SK-N-SH (cell line): ENCODE data around the gene PPP2R5E. TPM values are rescaled to one million over a fixed set of nuclear protein-coding genes. Genes with fewer than 3 reads are reported as not detected.
A peak's percentile ranks its signal among the peaks of the same experiment; 100 is the strongest.

Source experiments
- CTCF ChIA-PET: fragments of 300-600, 350-600 bp; formaldehyde crosslinking; extraction: SDS; loops from one replicate; lab custom pipeline; 2021; lab: Yijun Ruan, JAX
- POLR2A ChIA-PET: fragments of 350-600 bp; sonication (Branson Sonifier 250); formaldehyde crosslinking; extraction: SDS; loops from one replicate; lab custom pipeline; 2020; ENCODE audit warnings: antibody characterized with exemption, inconsistent platforms; lab: Yijun Ruan, JAX
- DNase-seq: peaks from one replicate; pipeline ENCODE4 v3.0.0; 2012
- H2AFZ ChIP-seq: fragments of 200-600 bp; sonication (generic); 2 replicates; pipeline ENCODE4 v1.8.1; 2016; ENCODE audit warnings: antibody characterized with exemption, mild to moderate bottlenecking, low read depth
- H3F3A ChIP-seq: fragments of 200-600 bp; sonication (generic); replicated peaks from 2 replicates; pipeline ENCODE3; 2016; ENCODE audit warnings: antibody characterized with exemption, mild to moderate bottlenecking; ENCODE audit not compliant: insufficient read depth
- H3K27ac ChIP-seq, 2 experiments: fragments of 200-500 bp in 1 of 2; fragments of 200-600 bp in 1 of 2; sonication (Bioruptor generic) in 1 of 2; sonication (generic), shearing (Covaris generic) in 1 of 2; 2 replicates each; pipeline versions ENCODE4 v1.5.1 to v1.6.1; 2014 to 2016; ENCODE audit warnings: low read depth in 2 of 2, inconsistent platforms in 1 of 2, low read length in 1 of 2, mild to moderate bottlenecking in 1 of 2, mixed read lengths in 1 of 2
- H3K27me3 ChIP-seq: fragments of 200-600 bp; sonication (generic), shearing (Covaris generic); 2 replicates; pipeline ENCODE4 v1.6.1; 2016; ENCODE audit warnings: mixed run types; ENCODE audit not compliant: insufficient read depth
- H3K36me3 ChIP-seq, 2 experiments: fragments of 200-500 bp in 1 of 2; fragments of 200-600 bp in 1 of 2; sonication (Bioruptor generic) in 1 of 2; sonication (generic) in 1 of 2; replicated peaks in 1 of 2; 2 replicates each; pipeline versions ENCODE3 to v1.5.1; 2014 to 2016; ENCODE audit warnings: low read length in 1 of 2, mild to moderate bottlenecking in 1 of 2; ENCODE audit not compliant: insufficient read depth in 2 of 2, control insufficient read depth in 1 of 2
- H3K4me1 ChIP-seq, 2 experiments: fragments of 200-500 bp in 1 of 2; fragments of 200-600 bp in 1 of 2; sonication (Bioruptor generic) in 1 of 2; sonication (generic), shearing (Covaris generic) in 1 of 2; 2 replicates each; pipeline versions ENCODE4 v1.5.1 to v1.6.1; 2014 to 2016; ENCODE audit warnings: low read depth in 1 of 2, low read length in 1 of 2, mixed run types in 1 of 2; ENCODE audit not compliant: insufficient read depth in 2 of 2, control insufficient read depth in 1 of 2
- H3K4me2 ChIP-seq: fragments of 200-600 bp; sonication (generic), shearing (Covaris generic); 2 replicates; pipeline ENCODE4 v1.6.1; 2017; ENCODE audit warnings: mixed run types
- H3K4me3 ChIP-seq, 2 experiments: fragments of 200-500 bp in 1 of 2; fragments of 200-600 bp in 1 of 2; sonication (Bioruptor generic) in 1 of 2; sonication (generic), shearing (Covaris generic) in 1 of 2; 2 replicates each; pipeline versions ENCODE4 v1.5.1 to v1.8.1; 2014 to 2016; ENCODE audit warnings: low read depth in 2 of 2, inconsistent platforms in 1 of 2, low read length in 1 of 2, mild to moderate bottlenecking in 1 of 2, mixed read lengths in 1 of 2, moderate library complexity in 1 of 2
- H3K79me2 ChIP-seq: fragments of 200-600 bp; sonication (generic); 2 replicates; pipeline ENCODE4 v1.8.1; 2017; ENCODE audit warnings: mild to moderate bottlenecking; ENCODE audit not compliant: insufficient read depth
- H3K9ac ChIP-seq: fragments of 200-600 bp; sonication (generic); 2 replicates; pipeline ENCODE4 v1.6.1; 2017; ENCODE audit warnings: mixed run types
- H3K9me2 ChIP-seq: fragments of 200-600 bp; sonication (generic); 2 replicates; pipeline ENCODE4 v1.6.1; 2017; ENCODE audit warnings: mixed run types
- H3K9me3 ChIP-seq: fragments of 200-600 bp; sonication (generic); 2 replicates; pipeline ENCODE4 v1.6.1; 2017; ENCODE audit warnings: mixed run types, mild to moderate bottlenecking, moderate library complexity
- H4K20me1 ChIP-seq: fragments of 200-600 bp; sonication (generic); 2 replicates; pipeline ENCODE4 v1.6.1; 2017; ENCODE audit warnings: mild to moderate bottlenecking, mixed run types; ENCODE audit not compliant: insufficient read depth
- ELF1 ChIP-seq: IDR thresholded peaks from 2 replicates; pipeline ENCODE4 v1.4.0; 2012
- EP300 ChIP-seq, 2 experiments: IDR thresholded peaks; 2 replicates each; pipeline versions ENCODE4 v1.4.0 to v1.6.1; 2012; ENCODE audit warnings: borderline replicate concordance in 1 of 2, low read depth in 1 of 2, low read length in 1 of 2
- EZH2phosphoT487 ChIP-seq: fragments of 200-600 bp; sonication (generic); IDR thresholded peaks from 2 replicates; pipeline ENCODE4 v1.6.1; 2017; ENCODE audit warnings: low read depth, mixed run types, mild to moderate bottlenecking, antibody characterized with exemption, moderate library complexity, borderline replicate concordance
- FOSL2 ChIP-seq: IDR thresholded peaks from 2 replicates; pipeline ENCODE4 v1.4.0; 2012; ENCODE audit warnings: low read depth, mild to moderate bottlenecking, moderate library complexity, borderline replicate concordance
- FOXJ3 ChIP-seq: sonication (generic); formaldehyde crosslinking; IDR thresholded peaks from 2 replicates; pipeline ENCODE4 v1.5.1; 2020; ENCODE audit warnings: mild to moderate bottlenecking, missing genetic modification reagents
- FOXM1 ChIP-seq: IDR thresholded peaks from 2 replicates; pipeline ENCODE4 v1.4.0; 2012; ENCODE audit warnings: low read depth, mild to moderate bottlenecking
- GABPA ChIP-seq: IDR thresholded peaks from 2 replicates; pipeline ENCODE4 v1.4.0; 2012; ENCODE audit warnings: low read depth, mild to moderate bottlenecking
- GATA2 ChIP-seq: sonication (generic); formaldehyde crosslinking; IDR thresholded peaks from 2 replicates; pipeline ENCODE4 v1.5.0; 2020; ENCODE audit warnings: mild to moderate bottlenecking, missing genetic modification reagents
- IRF3 ChIP-seq: fragments of 150-350 bp; IDR thresholded peaks from 2 replicates; pipeline ENCODE4 v1.6.1; 2016; ENCODE audit warnings: mild to moderate bottlenecking, low read depth, low read length
- MXI1 ChIP-seq: IDR thresholded peaks from 2 replicates; pipeline ENCODE4 v1.6.1; 2012; ENCODE audit warnings: mild to moderate bottlenecking, low read depth, low read length, improper control_type of control experiment
- NFIC ChIP-seq: IDR thresholded peaks from 2 replicates; pipeline ENCODE4 v1.4.0; 2012; ENCODE audit warnings: borderline replicate concordance
- NRF1 ChIP-seq: IDR thresholded peaks from 2 replicates; pipeline ENCODE4 v1.6.1; 2012; ENCODE audit warnings: low read depth, mild to moderate bottlenecking, low read length
- POLR2AphosphoS5 ChIP-seq: IDR thresholded peaks from 2 replicates; pipeline ENCODE4 v1.6.1; 2012; ENCODE audit warnings: low read depth, low read length
- REST ChIP-seq: IDR thresholded peaks from 2 replicates; pipeline ENCODE4 v1.6.1; 2012; ENCODE audit warnings: mild to moderate bottlenecking, low read depth, low read length, moderate library complexity
- RXRA ChIP-seq: IDR thresholded peaks from 2 replicates; pipeline ENCODE4 v1.4.0; 2012; ENCODE audit warnings: low read depth, mild to moderate bottlenecking, borderline replicate concordance
- SIN3A ChIP-seq: IDR thresholded peaks from 2 replicates; pipeline ENCODE4 v1.6.1; 2012; ENCODE audit warnings: low read depth, mild to moderate bottlenecking, low read length, moderate library complexity, borderline replicate concordance
- SMC3 ChIP-seq: IDR thresholded peaks from 2 replicates; pipeline ENCODE4 v1.6.1; 2012; ENCODE audit warnings: low read depth, low read length, improper control_type of control experiment
- TCF12 ChIP-seq: IDR thresholded peaks from 2 replicates; pipeline ENCODE4 v1.4.0; 2012
- TEAD4 ChIP-seq: IDR thresholded peaks from 2 replicates; pipeline ENCODE4 v1.4.0; 2012; ENCODE audit warnings: mild to moderate bottlenecking, borderline replicate concordance; ENCODE audit not compliant: insufficient read depth
- USF2 ChIP-seq: fragments of 150-350 bp; IDR thresholded peaks from 2 replicates; pipeline ENCODE4 v1.6.1; 2017; ENCODE audit warnings: antibody characterized with exemption, low read length, low read depth, borderline replicate concordance
- WGBS: methylation state at CpG from one replicate; pipeline ENCODE4 v1.1.6; 2017; ENCODE audit warnings: low lambda C conversion rate; 5-methylcytosine and 5-hydroxymethylcytosine counted together
- polyA plus RNA-seq, 3 experiments: library from polyadenylated mRNA; depleted of rRNA; stranded (reverse); fragments of >200 nt; gene quantifications; 2 replicates each; pipeline ENCODE4 v1.2.3, GENCODE V29; 2012

PPP2R5E gene
- polyA plus RNA-seq, 1 of the 3 experiments (the other 2 are of a cell fraction) = 4.4 TPM

GRCh38 chr14:63452796-63453195 is 90.4 kb downstream of the PPP2R5E start:
- Histone ChIP-seq H3K9me2 (no peaks in the 10 kb centered on the region), H2AFZ (no peak overlapping the region), H3K9me3 (no peaks in the 10 kb centered on the region)
- POLR2A ChIA-PET = no interaction called here
- TF ChIP-seq SIN3A = no peak
- no peak for TF ChIP-seq FOSL2
- no peak for TF ChIP-seq TEAD4
- TF ChIP-seq SMC3 = no peak
- no peak for TF ChIP-seq NRF1
- no peak for TF ChIP-seq MXI1
- TF ChIP-seq IRF3 = no peak
- TF ChIP-seq ELF1 = no peak
- no peak for TF ChIP-seq FOXJ3
- TF ChIP-seq FOXM1 = no peak
- TF ChIP-seq GABPA = no peak
- TF ChIP-seq RXRA = no peak
- TF ChIP-seq REST = no peak
- no peak for TF ChIP-seq EP300 (IDR thresholded peaks at IDR 0.05; ENCODE audit: borderline replicate concordance in 1 of 2, low read depth in 1 of 2, low read length in 1 of 2)
- no peak for TF ChIP-seq GATA2 (CRISPR knock-in tag)
- TF ChIP-seq NFIC = no peak
- TF ChIP-seq TCF12 = no peak
- no peak for TF ChIP-seq USF2
- no peak for TF ChIP-seq EZH2phosphoT487
- no peak for TF ChIP-seq POLR2AphosphoS5
- TF ChIP-seq, all 33 proteins: peak for 0
- Histone ChIP-seq H3K36me3 (peaks cover 6 to 13% of the 10 kb centered on the region in 2 experiments), H3K4me2 (no peak overlapping the region), H3K4me1 (peaks cover 12 to 19% of the 10 kb centered on the region in 2 experiments; a peak in 3 of 4 replicates), H3F3A (peaks cover 8% of the 10 kb centered on the region), H3K79me2 (peaks cover 93% of the 10 kb centered on the region), H3K27me3 (no peaks in the 10 kb centered on the region), H4K20me1 (peaks cover 60% of the 10 kb centered on the region), H3K9ac (no peak overlapping the region), H3K27ac (peak overlapping the region in 1 of 2 experiments; percentile 20; a peak in 1 of 4 replicates), H3K4me3 (no peak overlapping the region)
- WGBS = 96% methylated on average over 3 of the region's 3 CpGs
- no peak for DNase-seq
- CTCF ChIA-PET = interaction anchor here (1.1 kb wide), 1 partner anchor 15 kb away, joined by 3 read pairs; no protein-coding TSS in a partner anchor
